Erythroblast (primary cell): ENCODE results near the gene AOPEP.

Source experiments
- GATA1 ChIP-seq: IDR thresholded peaks from 2 replicates; pipeline ENCODE4 v1.6.1; 2011; ENCODE audit warnings: low read depth, mild to moderate bottlenecking, control low read depth, low read length, moderate library complexity
- POLR2A ChIP-seq: IDR thresholded peaks from 2 replicates; pipeline ENCODE4 v1.6.1; 2011; ENCODE audit warnings: mild to moderate bottlenecking, low read length

DNA sequence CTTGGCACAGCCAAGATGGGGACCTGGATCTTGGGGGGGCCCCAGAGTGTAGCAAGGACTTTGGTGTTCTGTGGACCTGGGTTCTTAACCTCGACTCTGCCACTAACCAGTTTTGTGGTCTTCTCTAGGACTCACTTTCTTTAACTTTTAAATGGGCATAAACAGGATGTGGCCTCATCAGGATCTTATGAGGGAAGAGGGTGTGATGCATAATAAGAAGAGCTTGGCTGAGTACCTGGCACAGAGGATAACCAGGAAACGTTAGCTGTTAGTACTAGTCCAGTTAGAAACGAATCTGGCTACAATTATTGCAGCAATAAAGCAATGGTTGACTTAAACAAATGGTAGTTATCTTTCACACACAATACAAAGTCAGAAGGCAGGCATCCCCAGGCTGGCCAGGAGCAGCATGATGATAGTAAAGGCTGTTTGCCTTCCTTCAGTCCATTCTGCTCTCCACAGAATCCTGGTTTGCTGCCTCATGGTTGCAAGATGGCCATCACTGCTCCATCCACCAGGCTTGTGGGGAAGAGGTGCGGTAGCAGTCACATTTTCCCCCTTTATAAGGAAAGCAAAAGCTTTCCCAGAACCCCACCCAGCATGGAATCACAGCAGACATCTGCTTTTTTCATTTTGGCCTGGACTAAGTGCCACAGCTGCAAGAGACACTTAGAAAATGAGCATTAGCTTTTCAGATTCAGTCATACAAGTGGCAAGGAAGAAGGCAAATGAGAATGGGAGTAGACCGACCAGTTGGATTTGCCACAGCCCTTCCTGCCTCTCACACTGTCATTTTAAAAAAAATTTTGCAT is 225.0 kb downstream of the AOPEP start:
- TF ChIP-seq POLR2A = no peak
- TF ChIP-seq GATA1 = no peak
